ENCODE measurements around the gene NFKB1. TPM values are rescaled to one million over a fixed set of nuclear protein-coding genes. Genes with fewer than 3 reads are reported as not detected.

NFKB1 gene
- total RNA-seq, 8 experiments from 2014 or later = 5.0 to 45.7 (median 10.2) TPM

- H3K4me1 ChIP-seq (replicated peaks in 1 of 2) = no peaks in the 10 kb centered on the region
- 60 to 100% (median 96%) methylated on average over 1 of the region's 1 CpG for WGBS, 10 experiments
- no peak overlapping the region for H3K4me3 ChIP-seq
- H3K27ac ChIP-seq = no peak overlapping the region
- in situ Hi-C loops (cut with MboI; ENCODE audit: low pct_unique_long_range_greater_than_20kb in 2 of 9, low sequenced_read_pairs in 9 of 9, unreplicated experiment in 9 of 9) = loop anchor here in 1 of 9 experiments (10.0 kb wide), 1 partner anchor 129 kb away; no protein-coding TSS in a partner anchor
- no peak for ATAC-seq (replicated peaks in 6 of 8)
Observed at GRCh38 chr4:102584091-102584490, 82.9 kb downstream of the NFKB1 start.

- no peak for ATAC-seq (replicated peaks in 6 of 8)
- WGBS, 10 experiments = 94 to 100% (median 100%) methylated on average over 1 to 2 of the region's 2 CpGs; no CpG with 5 or more reads in 1 of the 10 experiments
- Histone ChIP-seq H3K27ac (no peak overlapping the region), H3K4me3 (no peak overlapping the region), H3K4me1 (replicated peaks in 1 of 2) (no peaks in the 10 kb centered on the region)
- in situ Hi-C loops (cut with MboI; ENCODE audit: low pct_unique_long_range_greater_than_20kb in 2 of 9, low sequenced_read_pairs in 9 of 9, unreplicated experiment in 9 of 9) = loop anchor here in 1 of 9 experiments (10.0 kb wide), 1 partner anchor 131 kb away; no protein-coding TSS in a partner anchor
Observed at GRCh38 chr4:102585329-102585728, 84.2 kb downstream of the NFKB1 start.

GRCh38 chr4:102586002-102586643 is 85.0 kb downstream of the NFKB1 start:
- no peak overlapping the region for H3K4me3 ChIP-seq
- H3K27ac ChIP-seq = no peak overlapping the region
- in situ Hi-C loops (cut with MboI; ENCODE audit: low pct_unique_long_range_greater_than_20kb in 2 of 9, low sequenced_read_pairs in 9 of 9, unreplicated experiment in 9 of 9) = loop anchor here in 1 of 9 experiments (10.0 kb wide), 1 partner anchor 131 kb away; no protein-coding TSS in a partner anchor
- 60 to 100% (median 88%) methylated on average over 1 to 4 of the region's 4 CpGs; no CpG with 5 or more reads in 1 of the 10 experiments for WGBS, 10 experiments
- no peak for ATAC-seq (replicated peaks in 6 of 8)
- H3K4me1 ChIP-seq (replicated peaks in 1 of 2) = no peaks in the 10 kb centered on the region

GRCh38 chr4:102586644-102587021 is 85.5 kb downstream of the NFKB1 start:
- 84 to 100% (median 97%) methylated on average over 1 to 4 of the region's 4 CpGs; no CpG with 5 or more reads in 4 of the 10 experiments for WGBS, 10 experiments
- Histone ChIP-seq H3K4me1 (replicated peaks in 1 of 2) (no peaks in the 10 kb centered on the region), H3K4me3 (no peak overlapping the region), H3K27ac (no peak overlapping the region)
- no peak for ATAC-seq (replicated peaks in 6 of 8)
- in situ Hi-C loops (cut with MboI; ENCODE audit: low pct_unique_long_range_greater_than_20kb in 2 of 9, low sequenced_read_pairs in 9 of 9, unreplicated experiment in 9 of 9) = loop anchor here in 1 of 9 experiments (10.0 kb wide), 1 partner anchor 132 kb away; no protein-coding TSS in a partner anchor

GRCh38 chr4:102589743-102590142 is 88.6 kb downstream of the NFKB1 start:
- WGBS, 10 experiments = 56 to 98% (median 85%) methylated on average over 1 to 3 of the region's 3 CpGs
- Histone ChIP-seq H3K4me1 (replicated peaks in 1 of 2) (no peaks in the 10 kb centered on the region), H3K4me3 (no peak overlapping the region), H3K27ac (no peak overlapping the region)
- no peak for ATAC-seq (replicated peaks in 6 of 8)
- in situ Hi-C loops (cut with MboI; ENCODE audit: low pct_unique_long_range_greater_than_20kb in 2 of 9, low sequenced_read_pairs in 9 of 9, unreplicated experiment in 9 of 9) = loop anchor here in 1 of 9 experiments (10.0 kb wide), 1 partner anchor 135 kb away; no protein-coding TSS in a partner anchor

GRCh38 chr4:102592256-102592655 is 91.1 kb downstream of the NFKB1 start:
- in situ Hi-C loops (cut with MboI; ENCODE audit: low pct_unique_long_range_greater_than_20kb in 2 of 9, low sequenced_read_pairs in 9 of 9, unreplicated experiment in 9 of 9) = no loop called here
- H3K27ac ChIP-seq = no peak overlapping the region
- no peak for ATAC-seq (replicated peaks in 6 of 8)
- no peak overlapping the region for H3K4me3 ChIP-seq
- no peaks in the 10 kb centered on the region for H3K4me1 ChIP-seq (replicated peaks in 1 of 2)

- WGBS, 10 experiments = 90 to 100% (median 95%) methylated on average over 1 to 7 of the region's 7 CpGs; no CpG with 5 or more reads in 1 of the 10 experiments
- in situ Hi-C loops (cut with MboI; ENCODE audit: low pct_unique_long_range_greater_than_20kb in 2 of 9, low sequenced_read_pairs in 9 of 9, unreplicated experiment in 9 of 9) = no loop called here
- no peak for ATAC-seq (replicated peaks in 6 of 8)
Observed at GRCh38 chr4:102593147-102593546, 92.0 kb downstream of the NFKB1 start.

GRCh38 chr4:102594000-102594399 is 92.8 kb downstream of the NFKB1 start:
- Histone ChIP-seq H3K4me3 (no peak overlapping the region), H3K4me1 (replicated peaks in 1 of 2) (no peaks in the 10 kb centered on the region), H3K27ac (no peak overlapping the region)
- ATAC-seq (replicated peaks in 6 of 8) = no peak
- WGBS, 10 experiments = 10 to 100% (median 80%) methylated on average over 1 to 2 of the region's 2 CpGs; no CpG with 5 or more reads in 1 of the 10 experiments
- in situ Hi-C loops (cut with MboI; ENCODE audit: low pct_unique_long_range_greater_than_20kb in 2 of 9, low sequenced_read_pairs in 9 of 9, unreplicated experiment in 9 of 9) = no loop called here

More at GRCh38 chr4:102593147-102593546, 92.0 kb downstream of the NFKB1 start:
- H3K4me1 ChIP-seq (replicated peaks in 1 of 2) = no peaks in the 10 kb centered on the region
- H3K4me3 ChIP-seq = no peak overlapping the region
- no peak overlapping the region for H3K27ac ChIP-seq

GRCh38 chr4:102596532-102596931 is 95.4 kb downstream of the NFKB1 start:
- no peaks in the 10 kb centered on the region for H3K4me1 ChIP-seq (replicated peaks in 1 of 2)
- in situ Hi-C loops (cut with MboI; ENCODE audit: low pct_unique_long_range_greater_than_20kb in 2 of 9, low sequenced_read_pairs in 9 of 9, unreplicated experiment in 9 of 9) = no loop called here
- ATAC-seq (replicated peaks in 6 of 8) = no peak
- 96 to 100% (median 100%) methylated on average over 1 to 4 of the region's 4 CpGs; no CpG with 5 or more reads in 2 of the 10 experiments for WGBS, 10 experiments
- no peak overlapping the region for H3K4me3 ChIP-seq
- no peak overlapping the region for H3K27ac ChIP-seq

GRCh38 chr4:102598086-102598761 is 97.1 kb downstream of the NFKB1 start:
- Histone ChIP-seq H3K4me3 (no peak overlapping the region), H3K4me1 (replicated peaks in 1 of 2) (no peaks in the 10 kb centered on the region), H3K27ac (no peak overlapping the region)
- in situ Hi-C loops (cut with MboI; ENCODE audit: low pct_unique_long_range_greater_than_20kb in 2 of 9, low sequenced_read_pairs in 9 of 9, unreplicated experiment in 9 of 9) = no loop called here
- ATAC-seq (replicated peaks in 6 of 8) = no peak
- 40 to 100% (median 80%) methylated on average over 1 of the region's 1 CpG; no CpG with 5 or more reads in 4 of the 10 experiments for WGBS, 10 experiments

GRCh38 chr4:102598762-102599374 is 97.7 kb downstream of the NFKB1 start:
- H3K27ac ChIP-seq = no peak overlapping the region
- H3K4me1 ChIP-seq (replicated peaks in 1 of 2) = no peaks in the 10 kb centered on the region

GRCh38 chr4:102599455-102599854 is 98.3 kb downstream of the NFKB1 start:
- in situ Hi-C loops (cut with MboI; ENCODE audit: low pct_unique_long_range_greater_than_20kb in 2 of 9, low sequenced_read_pairs in 9 of 9, unreplicated experiment in 9 of 9) = no loop called here
- 74 to 100% (median 95%) methylated on average over 2 to 4 of the region's 4 CpGs; no CpG with 5 or more reads in 6 of the 10 experiments for WGBS, 10 experiments
- Histone ChIP-seq H3K4me3 (no peak overlapping the region), H3K27ac (no peak overlapping the region), H3K4me1 (replicated peaks in 1 of 2) (no peaks in the 10 kb centered on the region)
- no peak for ATAC-seq (replicated peaks in 6 of 8)

More at GRCh38 chr4:102598762-102599374, 97.7 kb downstream of the NFKB1 start:
- ATAC-seq (replicated peaks in 6 of 8) = no peak
- WGBS, 10 experiments = 80 to 100% (median 96%) methylated on average over 1 to 4 of the region's 6 CpGs; no CpG with 5 or more reads in 2 of the 10 experiments
- in situ Hi-C loops (cut with MboI; ENCODE audit: low pct_unique_long_range_greater_than_20kb in 2 of 9, low sequenced_read_pairs in 9 of 9, unreplicated experiment in 9 of 9) = no loop called here
- H3K4me3 ChIP-seq = no peak overlapping the region

GRCh38 chr4:102599886-102600285 is 98.7 kb downstream of the NFKB1 start:
- H3K4me3 ChIP-seq = no peak overlapping the region
- whole genome bisulfite sequencing, 10 experiments = 66 to 100% (median 89%) methylated on average over 2 to 3 of the region's 3 CpGs; no CpG with 5 or more reads in 2 of the 10 experiments
- H3K4me1 ChIP-seq (replicated peaks in 1 of 2) = no peaks in the 10 kb centered on the region
- ATAC-seq (replicated peaks in 6 of 8) = no peak
- no peak overlapping the region for H3K27ac ChIP-seq
- in situ Hi-C loops (cut with MboI; ENCODE audit: low pct_unique_long_range_greater_than_20kb in 2 of 9, low sequenced_read_pairs in 9 of 9, unreplicated experiment in 9 of 9) = loop anchor here in 2 of 9 experiments (25.0 kb wide), 2 partner anchors 412 to 487 kb away; partner anchors contain the start of genes BDH2 (in 1 of the 2), SLC9B1 (in 1 of the 2) and SLC9B2 (in 1 of the 2)
